Panc1 (cell line): ENCODE results near the gene ROMO1.

Source experiments
- TCF7L2 ChIP-seq: IDR thresholded peaks from 2 replicates; pipeline ENCODE4 v1.6.1; 2011; ENCODE audit warnings: mild to moderate bottlenecking, low read depth, low read length, inconsistent platforms
- TF ChIP-seq, protein P1 (sequence below): fragments of 450-650 bp; IDR thresholded peaks from 2 replicates; pipeline ENCODE4 v1.5.1; 2017; ENCODE audit warnings: mild to moderate bottlenecking

DNA sequence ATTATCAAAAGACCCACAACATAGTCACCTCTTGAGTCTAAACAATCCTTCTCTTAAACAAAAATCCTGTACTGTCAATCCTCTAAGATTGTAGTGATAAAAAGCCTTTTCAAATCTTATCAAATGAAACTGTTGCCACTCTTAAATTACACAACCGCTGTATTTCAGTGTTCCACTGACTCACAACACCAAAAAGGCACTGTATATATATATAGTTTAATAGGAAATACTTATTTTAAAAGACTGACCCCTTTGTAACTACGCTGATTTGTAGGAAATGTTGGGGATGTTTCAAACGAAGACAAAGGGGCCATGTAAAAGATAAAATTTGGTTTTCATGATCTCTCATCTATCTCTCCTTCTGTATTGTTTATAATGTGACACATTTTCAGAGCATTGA lies 48.6 kb upstream of the ROMO1 start:
- TF ChIP-seq, protein P1, sequence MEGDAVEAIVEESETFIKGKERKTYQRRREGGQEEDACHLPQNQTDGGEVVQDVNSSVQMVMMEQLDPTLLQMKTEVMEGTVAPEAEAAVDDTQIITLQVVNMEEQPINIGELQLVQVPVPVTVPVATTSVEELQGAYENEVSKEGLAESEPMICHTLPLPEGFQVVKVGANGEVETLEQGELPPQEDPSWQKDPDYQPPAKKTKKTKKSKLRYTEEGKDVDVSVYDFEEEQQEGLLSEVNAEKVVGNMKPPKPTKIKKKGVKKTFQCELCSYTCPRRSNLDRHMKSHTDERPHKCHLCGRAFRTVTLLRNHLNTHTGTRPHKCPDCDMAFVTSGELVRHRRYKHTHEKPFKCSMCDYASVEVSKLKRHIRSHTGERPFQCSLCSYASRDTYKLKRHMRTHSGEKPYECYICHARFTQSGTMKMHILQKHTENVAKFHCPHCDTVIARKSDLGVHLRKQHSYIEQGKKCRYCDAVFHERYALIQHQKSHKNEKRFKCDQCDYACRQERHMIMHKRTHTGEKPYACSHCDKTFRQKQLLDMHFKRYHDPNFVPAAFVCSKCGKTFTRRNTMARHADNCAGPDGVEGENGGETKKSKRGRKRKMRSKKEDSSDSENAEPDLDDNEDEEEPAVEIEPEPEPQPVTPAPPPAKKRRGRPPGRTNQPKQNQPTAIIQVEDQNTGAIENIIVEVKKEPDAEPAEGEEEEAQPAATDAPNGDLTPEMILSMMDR, result no peak
- no peak for TF ChIP-seq TCF7L2
